ENCODE results near the gene MCHR1.
"Not testable (repeated sequence)": the region's sequence is repeated elsewhere in the genome, so short reads cannot be mapped to it uniquely, and the experiment has no call there.

The MCHR1 gene

DNA sequence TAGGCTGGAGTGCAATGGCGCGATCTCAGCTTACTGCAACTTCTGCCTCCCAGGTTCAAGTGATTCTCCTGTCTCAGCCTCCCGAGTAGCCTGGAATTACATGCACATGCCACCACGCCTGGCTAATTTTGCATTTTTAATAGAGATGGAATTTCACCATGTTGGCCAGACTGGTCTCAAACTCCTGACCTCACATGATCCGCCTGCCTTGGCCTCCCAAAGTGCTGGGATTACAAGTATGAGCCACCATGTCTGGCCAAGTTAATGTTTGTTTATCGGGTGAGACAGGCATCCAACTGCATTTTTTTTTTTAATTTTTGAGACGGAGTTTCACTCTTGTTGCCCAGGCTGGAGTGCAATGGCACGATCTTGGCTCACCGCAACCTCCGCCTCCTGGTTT, 22.6 kb upstream of the MCHR1 start:
- not testable (repeated sequence) for DNase-seq (ENCODE audit: low read depth)

DNA sequence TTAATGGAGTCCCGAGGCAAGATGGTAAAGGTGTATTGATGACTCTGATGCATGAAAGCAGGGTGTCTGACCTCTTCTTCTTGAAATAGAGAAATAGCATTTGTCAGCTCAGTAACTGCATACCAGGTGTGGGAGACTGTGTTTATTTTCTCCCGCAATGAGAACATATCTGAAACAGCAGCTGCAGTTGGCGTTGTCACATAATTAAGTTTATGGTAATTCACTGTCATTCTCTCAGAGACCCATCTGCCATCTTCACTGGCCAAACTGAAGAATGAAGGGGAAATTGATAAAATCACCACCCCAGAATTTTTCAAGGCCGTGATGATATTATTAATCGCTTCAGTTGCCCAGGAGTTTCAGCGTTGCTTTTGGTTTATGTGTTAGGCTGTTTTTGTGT, 20.1 kb upstream of the MCHR1 start:
- no peak for DNase-seq (ENCODE audit: low read depth)

DNA sequence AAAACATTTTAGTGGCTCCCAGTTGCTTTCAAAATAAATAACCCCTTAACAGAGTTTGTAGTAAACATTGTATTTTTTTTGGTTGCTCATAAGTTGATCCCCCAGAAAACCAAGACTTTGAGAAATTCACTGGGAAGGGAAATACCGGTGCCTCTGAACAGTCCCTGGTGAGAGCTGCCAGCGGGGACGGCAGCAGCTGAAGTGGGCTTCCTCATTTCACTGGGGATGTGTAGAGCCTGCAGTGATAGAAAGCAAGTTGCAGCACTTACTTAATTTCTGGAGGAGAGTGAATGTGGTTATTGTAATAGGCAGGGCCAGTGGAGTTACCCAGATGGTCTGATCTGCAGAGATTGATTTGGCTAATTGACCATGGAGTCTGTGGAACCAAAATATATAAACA, 18.6 kb upstream of the MCHR1 start:
- no peak for DNase-seq (ENCODE audit: low read depth)

DNA sequence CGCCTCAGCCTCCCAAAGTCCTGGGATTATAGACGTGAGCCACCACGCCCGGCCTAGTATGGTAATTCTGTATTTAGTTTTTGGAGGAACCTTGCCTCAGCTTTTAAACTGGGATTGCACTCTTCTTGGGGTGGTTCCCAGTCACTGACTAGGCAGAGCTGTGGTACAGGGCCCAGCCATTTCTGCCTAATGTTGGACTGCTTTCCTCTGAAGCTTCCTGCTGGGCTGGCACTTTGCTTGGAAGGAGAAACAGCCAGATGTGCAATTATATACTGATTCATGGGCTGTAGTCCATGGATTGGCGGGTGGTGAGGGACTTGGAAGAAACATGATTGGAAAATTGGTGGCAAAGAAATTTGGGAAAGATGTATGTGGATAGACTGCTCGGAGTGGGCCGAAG, 17.6 kb upstream of the MCHR1 start:
- no peak for DNase-seq (ENCODE audit: low read depth)

DNA sequence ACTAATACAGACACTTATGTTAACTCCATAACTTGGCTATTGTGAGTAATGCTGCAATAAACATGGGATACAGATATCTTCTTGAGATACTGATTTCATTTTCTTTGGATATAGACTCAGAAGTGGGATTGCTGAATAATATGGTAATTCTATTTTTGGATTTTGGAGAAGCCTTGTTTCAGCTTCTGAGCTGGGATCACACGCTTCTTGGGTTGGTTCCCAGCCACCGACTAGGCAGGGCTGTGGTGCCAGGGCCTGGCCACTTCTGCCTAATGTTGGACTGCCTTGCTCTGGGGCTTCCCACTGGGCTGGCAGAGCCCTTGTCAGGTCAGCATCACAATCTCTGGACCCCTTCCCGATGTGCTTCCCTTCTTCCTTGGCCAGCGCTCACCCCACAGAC, 14.0 kb upstream of the MCHR1 start:
- DNase-seq (ENCODE audit: low read depth) = no peak

DNA sequence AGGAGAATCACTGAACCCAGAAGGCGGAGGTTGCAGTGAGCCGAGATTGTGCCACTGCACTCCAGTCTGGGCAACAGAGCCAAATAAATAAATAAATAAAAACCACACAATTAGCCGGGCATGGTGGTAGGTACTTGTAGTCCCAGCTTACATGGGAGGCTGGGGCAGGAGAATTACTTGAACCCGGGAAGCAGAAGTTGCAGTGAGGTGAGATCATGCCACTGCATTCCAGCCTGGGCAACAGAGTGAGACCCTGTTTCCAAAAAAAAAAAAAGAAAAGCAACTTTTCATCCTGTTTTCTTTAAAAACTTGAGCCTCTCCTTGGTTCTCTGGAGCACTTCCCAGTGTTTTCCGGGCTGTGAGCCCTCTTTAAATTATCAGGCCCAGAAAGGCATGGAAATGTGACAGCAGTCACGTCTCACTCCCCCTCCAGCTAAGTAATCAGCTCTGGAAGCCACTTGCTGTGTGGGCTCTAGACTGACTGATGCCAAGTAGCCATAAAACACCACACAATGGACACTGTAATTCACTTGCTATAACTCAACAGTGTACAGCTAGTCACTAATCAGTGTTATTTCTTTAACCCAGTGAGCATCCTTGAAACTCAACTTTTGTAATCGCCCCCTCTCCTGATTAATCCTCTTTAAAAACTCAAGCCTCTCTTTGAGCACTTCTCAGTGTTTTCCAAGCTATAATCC, 13.0 kb upstream of the MCHR1 start:
- DNase-seq (ENCODE audit: low read depth) = peak; percentile 63

DNA sequence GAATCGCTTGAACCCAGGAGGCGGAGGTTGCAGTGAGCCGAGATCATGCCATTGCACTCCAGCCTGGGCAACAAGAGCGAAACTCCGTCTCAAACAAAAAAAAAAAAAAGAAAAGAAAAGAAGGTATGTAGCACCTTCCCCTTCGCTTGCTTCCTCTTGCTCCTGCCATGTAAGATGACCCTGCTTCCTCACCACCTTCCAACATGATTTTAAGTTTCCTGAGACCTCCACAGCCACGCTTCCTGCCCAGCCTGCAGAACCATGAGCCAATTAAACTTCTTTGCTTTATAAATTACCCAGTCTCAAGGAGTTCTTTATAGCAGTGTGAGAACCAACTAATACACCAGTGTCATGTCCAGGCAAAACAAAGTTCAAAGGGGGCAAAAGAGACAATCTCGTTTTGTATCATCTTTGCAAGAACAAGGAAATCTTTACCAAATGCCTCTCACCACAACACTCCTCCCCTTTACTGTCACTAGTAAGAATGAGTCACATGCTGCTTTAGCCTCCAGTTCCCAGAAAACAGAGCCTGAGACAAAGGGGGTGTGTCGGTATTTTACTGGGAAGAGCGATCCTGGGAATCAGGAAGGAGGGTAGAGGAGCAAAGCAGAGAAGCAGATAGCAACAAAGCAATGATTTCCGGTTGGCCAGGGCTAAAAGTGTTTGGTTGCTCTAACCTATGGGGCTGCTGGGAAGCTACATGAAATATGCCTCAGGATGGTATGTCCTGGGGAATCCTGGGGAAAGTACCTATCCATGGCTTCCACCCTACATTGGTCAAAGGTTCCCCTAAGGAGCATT, 10.5 kb upstream of the MCHR1 start:
- peak; percentile 66 for DNase-seq (ENCODE audit: low read depth)

DNA sequence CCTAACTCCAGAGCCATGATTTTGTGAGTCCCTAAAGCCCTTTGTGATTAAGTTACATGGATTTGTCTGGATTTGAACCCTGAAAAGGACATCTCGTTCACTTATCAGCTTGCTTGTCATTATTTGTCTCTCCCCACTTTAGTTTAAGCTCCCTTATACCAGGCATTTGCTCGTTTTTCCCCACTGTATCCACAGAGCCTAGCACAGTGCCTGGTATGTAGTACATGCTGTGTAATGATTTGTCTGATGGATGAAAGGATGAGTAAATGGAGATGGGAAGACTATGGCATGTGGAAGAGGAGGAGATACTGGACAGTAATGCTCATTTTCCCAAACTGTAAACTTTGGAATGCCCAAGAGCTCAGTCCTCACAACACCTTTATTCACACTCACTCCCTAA, 9.2 kb upstream of the MCHR1 start:
- DNase-seq (ENCODE audit: low read depth) = no peak

DNA sequence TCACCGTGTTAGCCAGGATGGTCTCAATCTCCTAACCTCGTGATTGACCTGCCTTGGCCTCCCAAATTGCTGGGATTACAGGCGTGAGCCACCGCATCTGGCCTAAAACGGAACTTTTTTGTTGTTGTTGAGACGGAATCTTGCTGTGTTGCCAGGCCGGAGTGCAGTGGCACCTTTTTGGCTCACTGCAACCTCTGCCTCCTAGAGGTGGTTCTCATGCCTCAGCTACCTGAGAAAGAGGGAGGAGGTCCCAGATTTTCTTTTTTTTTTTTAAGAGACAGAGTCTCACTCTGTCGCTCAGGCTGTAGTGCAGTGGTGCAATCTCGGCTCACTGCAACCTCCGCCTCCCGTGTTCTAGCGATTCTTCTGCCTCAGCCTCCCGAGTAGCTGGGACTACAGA, 7.9 kb upstream of the MCHR1 start:
- DNase-seq (ENCODE audit: low read depth) = no peak

DNA sequence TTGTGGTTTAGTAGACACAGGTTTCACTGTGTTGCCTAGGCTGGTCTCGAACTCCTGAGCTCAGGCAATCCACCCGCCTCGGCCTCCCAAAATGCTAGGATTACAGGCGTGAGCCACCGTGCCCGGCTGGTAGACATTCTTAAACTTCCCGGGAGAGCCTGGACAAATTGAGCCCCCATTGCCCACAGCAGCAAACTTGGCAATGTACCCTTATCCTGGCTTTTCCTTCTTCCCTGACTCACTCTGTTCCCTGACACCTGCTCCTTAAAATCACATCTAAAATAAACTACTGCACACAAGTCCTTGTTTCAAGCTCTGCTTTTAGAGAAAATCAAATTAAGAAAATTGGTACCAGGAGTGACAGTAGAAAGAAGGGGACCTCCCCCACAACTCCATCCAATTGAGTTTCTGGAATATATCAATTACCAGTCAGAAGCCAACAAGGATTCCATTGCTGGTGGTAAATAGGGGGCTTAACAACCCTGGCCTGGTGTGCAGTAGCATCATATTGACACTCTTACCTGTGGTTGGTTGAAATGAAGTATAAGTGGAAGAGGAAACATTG, 7.4 kb upstream of the MCHR1 start:
- DNase-seq (ENCODE audit: low read depth) = no peak

DNA sequence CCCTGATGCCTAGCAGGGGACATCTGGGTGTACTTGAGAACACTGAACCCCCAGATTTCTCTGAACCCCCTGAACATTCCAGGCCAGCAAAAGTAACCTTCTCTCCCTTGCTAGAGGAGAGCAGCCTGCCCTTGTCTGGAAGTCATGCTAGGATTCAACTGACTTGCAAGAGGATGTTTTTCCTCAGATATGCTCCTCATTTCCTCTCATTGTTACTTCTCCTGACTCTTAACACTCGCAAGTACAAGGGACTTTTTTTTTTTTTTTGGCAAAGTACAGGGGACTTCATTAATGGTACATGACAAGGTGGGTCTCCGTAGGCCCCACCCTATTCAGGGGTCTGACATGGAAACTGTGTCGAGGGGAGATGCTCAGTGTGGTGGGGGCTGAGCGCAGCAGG, 6.3 kb upstream of the MCHR1 start:
- no peak for DNase-seq (ENCODE audit: low read depth)

DNA sequence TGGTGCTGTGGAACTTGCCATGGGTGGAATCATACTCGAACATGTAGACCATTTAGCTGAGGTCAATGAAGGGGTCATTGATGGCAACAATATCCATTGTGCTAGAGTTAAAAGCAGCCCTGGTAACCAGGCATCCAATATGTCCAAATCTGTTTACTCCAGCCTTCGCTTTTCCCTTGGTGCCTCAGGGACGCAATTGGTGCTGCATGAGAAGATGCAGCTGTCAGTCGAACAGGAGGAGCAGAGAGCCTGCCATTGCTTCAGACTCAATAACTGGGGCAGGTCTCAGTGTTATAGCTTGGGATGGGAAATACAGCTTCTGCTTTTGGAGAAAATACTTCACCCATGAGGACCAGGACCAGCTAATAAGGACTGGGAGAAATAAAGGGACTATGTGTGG, 5.0 kb upstream of the MCHR1 start:
- no peak for DNase-seq (ENCODE audit: low read depth)

DNA sequence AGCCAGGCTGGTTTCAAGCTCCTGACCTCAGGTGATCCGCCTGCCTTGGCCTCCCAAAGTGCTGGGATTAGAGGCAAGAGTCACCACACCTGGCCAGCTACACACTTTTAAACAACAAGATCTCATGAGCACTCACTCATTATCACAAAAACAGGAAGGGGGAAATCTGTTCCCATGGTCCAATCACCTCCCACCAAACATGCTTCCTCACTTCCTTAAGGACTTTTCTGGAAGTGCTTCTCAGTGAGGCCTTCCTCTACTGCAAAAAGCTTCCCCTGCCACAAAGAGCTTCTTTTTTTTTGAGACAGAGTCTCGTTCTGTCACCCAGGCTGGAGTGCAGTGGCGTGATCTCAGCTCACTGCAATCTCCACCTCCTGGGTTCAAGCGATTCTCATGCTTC, 3.1 kb upstream of the MCHR1 start:
- DNase-seq (ENCODE audit: low read depth) = not testable (repeated sequence)

DNA sequence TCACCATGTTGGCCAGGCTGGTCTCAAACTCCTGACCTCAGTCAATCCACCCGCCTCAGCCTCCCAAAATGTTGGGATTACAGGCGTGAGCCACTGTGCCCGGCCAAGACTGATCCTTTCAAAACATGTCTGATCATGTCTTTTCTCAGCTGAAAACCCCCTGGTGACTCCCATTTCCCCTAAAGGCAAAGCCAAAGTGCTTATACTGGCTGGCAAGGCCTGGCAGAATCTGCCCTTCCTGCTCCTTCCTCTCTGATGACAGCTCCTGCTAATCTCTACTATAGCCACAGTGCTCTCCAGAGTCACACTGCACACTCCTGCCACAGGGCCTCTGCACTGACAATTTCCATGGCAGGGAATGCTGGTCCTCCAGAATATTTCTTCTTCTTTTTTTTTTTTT, 2.6 kb upstream of the MCHR1 start:
- no peak for DNase-seq (ENCODE audit: low read depth)

DNA sequence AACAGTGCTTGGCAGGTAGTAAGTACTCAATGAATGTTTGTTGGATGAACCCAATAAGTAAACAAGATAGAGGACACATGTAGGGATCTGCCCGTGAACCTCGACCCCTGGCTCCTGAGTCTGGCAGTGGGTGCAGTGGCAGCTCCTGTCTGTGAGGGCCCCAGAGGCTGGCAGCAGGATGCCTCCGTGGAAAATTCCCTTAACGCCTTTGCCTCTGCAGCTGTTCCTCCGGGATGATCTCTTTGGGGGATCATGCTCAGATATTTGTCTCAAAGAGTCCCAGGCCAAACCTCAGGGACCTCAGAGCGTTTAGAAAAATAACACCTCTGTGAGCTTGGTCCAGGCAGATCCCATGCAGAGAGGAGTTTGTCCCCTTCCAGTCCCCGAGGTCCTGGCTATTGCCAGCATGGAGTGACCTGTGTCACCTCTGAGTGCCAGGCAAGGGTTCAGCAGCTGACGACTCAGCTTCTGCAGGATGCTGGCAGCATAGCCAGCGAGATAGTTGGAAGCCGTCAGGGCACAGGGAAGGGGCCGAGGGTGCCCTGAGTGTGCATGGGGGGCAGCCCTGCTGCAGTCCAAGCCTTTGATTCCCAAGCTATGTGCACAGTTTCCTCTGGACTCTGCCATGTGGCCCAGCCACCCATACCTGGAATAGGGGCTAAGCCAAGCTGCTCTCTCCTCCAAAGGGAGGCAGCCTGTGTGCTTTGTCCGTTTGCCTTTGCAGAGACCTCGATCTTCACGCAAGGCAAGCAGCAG, 613 bp upstream of the MCHR1 start:
- DNase-seq (ENCODE audit: low read depth) = no peak

DNA sequence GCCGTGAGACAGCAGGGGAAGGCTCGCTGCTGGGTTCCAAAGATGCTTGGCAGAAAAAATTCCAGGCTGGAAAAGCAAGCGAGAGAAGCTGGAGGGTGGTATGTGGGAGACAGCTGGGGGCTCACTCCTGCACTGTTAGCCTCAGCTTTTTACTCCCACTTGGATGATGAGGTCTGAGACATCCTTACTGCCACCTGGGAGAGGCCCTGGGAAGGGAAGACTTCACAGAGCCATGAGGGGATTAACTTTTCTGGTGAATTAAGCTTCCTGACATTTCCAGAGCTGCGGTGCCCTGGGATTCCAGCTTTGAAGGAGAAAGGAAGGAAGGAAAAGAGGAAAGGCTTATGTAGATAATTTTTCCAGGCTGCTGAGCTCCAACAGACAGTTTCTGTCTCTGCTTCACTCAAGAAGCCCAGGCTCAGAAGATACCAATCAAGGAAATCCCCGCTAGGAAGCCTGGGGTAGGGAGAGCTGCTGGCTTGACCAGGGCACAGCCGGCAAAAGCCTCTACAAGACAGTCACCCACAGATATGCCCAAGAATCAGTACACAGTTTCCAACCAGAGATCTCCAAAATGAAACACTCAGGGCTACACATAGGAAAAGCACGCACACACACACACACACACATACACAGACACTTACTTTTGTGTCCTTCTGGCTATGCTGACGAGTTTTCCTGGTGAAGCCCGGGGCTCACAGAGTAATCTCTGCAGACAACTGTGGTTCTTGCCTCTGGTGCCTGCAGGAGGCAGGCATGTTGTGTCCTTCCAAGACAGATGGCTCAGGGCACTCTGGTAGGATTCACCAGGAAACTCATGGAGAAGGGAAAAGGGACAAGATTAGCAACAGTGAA, 907 bp downstream of the MCHR1 start:
- no peak for DNase-seq (ENCODE audit: low read depth)

DNA sequence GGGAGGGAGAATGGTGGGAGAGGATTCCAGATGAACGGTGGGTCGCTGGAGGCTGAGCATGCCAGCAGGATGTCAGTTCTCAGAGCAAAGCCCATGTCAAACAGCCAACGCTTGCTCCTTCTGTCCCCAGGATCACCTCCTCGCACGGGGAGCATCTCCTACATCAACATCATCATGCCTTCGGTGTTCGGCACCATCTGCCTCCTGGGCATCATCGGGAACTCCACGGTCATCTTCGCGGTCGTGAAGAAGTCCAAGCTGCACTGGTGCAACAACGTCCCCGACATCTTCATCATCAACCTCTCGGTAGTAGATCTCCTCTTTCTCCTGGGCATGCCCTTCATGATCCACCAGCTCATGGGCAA, 1.5 kb downstream of the MCHR1 start:
- no peak for DNase-seq (ENCODE audit: low read depth)

DNA sequence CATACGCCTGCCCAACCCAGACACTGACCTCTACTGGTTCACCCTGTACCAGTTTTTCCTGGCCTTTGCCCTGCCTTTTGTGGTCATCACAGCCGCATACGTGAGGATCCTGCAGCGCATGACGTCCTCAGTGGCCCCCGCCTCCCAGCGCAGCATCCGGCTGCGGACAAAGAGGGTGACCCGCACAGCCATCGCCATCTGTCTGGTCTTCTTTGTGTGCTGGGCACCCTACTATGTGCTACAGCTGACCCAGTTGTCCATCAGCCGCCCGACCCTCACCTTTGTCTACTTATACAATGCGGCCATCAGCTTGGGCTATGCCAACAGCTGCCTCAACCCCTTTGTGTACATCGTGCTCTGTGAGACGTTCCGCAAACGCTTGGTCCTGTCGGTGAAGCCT, 2.2 kb downstream of the MCHR1 start:
- DNase-seq (ENCODE audit: low read depth) = no peak

DNA sequence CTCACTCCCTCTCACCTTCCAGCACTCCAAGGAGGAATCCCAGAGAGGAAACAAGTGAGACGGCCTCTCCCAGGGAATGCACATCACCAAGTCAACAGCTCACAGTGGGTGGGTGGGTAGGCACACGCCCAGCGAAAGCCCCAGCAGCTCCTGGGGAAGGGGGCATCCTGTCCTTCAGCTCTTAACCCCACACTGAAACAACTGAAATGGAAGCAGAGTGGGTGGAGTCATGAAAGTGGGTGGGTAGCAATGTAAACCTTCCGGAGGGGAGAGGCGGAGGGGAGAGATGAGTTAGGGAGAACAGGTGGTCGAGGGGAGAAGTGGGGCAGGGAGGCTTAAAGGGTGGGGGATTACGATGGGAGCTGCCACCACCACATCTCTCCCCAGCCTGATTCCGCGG, 5.4 kb downstream of the MCHR1 start:
- no peak for DNase-seq (ENCODE audit: low read depth)

DNA sequence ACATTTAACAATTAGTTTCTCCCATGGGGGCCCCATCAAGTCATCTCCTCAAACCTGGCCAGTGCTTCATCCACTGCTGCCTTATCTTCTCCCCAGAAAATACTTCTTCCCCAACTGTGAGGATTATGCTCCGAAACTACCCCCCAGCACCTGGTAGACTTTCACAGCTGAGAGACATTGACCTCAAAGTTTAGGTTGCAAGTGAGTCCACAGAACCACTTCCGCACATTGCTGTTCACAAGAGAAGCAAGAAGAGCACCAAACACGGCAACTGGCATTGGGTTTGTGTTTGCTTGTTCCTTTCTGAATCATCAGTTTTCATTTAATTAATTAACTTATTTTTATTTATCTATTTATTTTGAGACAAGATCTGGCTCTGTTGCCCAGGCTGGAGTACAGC, 6.1 kb downstream of the MCHR1 start:
- no peak for DNase-seq (ENCODE audit: low read depth)

DNA sequence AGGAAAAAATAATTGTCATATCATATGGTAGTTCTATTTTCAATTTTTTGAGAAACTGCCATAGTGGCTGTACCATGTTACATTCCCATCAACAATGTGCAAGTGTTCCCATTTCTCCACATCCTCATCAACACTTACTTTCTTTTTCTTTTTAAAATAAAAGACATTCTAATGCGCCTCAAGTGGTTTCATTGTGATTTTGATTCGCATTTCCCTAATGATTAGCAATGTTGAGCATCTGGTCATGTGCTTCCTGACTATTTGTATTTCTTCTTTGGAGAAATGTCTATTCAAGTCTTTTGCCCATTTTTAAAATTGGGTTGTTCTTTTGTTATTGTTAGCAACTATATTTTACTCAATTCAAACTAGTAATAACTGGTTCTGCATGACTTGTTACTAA, 8.4 kb downstream of the MCHR1 start:
- no peak for DNase-seq (ENCODE audit: low read depth)

DNA sequence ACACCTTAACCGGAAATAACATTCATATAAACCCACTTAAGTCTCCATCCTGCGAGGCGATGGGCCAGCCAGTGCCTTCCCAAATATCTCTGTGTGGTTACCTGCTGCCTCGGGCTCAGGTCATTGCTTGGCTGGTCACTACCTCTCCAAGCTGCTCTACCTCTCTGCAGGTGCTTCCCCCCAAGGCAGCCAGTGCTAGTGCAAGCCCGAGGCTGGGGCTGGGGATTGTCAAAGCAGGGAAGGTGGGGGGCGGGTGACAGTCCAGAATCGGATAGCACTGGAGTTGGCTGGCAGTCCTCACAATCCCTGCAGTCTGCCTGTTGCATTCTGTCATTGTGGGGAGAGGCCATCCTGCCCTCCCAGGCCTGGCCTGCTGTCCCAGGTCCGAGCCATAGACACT, 11.1 kb downstream of the MCHR1 start:
- DNase-seq (ENCODE audit: low read depth) = no peak
